HEK293T (cell line): ENCODE results near the gene ATXN2.

ENCODE experiments used
- CTCF ChIA-PET: fragments of 350-600 bp; formaldehyde crosslinking; extraction: SDS; loops from one replicate; lab custom pipeline; 2021; ENCODE audit warnings: antibody characterized with exemption, inconsistent platforms; lab: Yijun Ruan, JAX
- POLR2A ChIA-PET: fragments of 350-600 bp; formaldehyde crosslinking; extraction: SDS; loops from one replicate; lab custom pipeline; 2020; ENCODE audit warnings: antibody characterized with exemption, inconsistent platforms; lab: Yijun Ruan, JAX
- DNase-seq: peaks from one replicate; pipeline ENCODE4 v3.0.0; 2012; ENCODE audit warnings: mixed read lengths; ENCODE audit errors: extremely low spot score
- ARNT ChIP-seq: fragments of 450-650 bp; IDR thresholded peaks from 2 replicates; pipeline ENCODE4 v1.6.1; 2017; ENCODE audit warnings: mild to moderate bottlenecking
- BHLHE40 ChIP-seq: fragments of 450-650 bp; IDR thresholded peaks from 2 replicates; pipeline ENCODE4 v1.6.1; 2016; ENCODE audit warnings: mild to moderate bottlenecking, moderate library complexity, borderline replicate concordance
- CTBP1 ChIP-seq: fragments of 450-650 bp; IDR thresholded peaks from 2 replicates; pipeline ENCODE4 v1.6.1; 2016; ENCODE audit warnings: borderline replicate concordance
- ELF4 ChIP-seq: fragments of 450-650 bp; IDR thresholded peaks from 2 replicates; pipeline ENCODE4 v1.6.1; 2017; ENCODE audit warnings: antibody characterized with exemption
- FOXA1 ChIP-seq: fragments of 450-650 bp; IDR thresholded peaks from 2 replicates; pipeline ENCODE4 v1.6.1; 2016; ENCODE audit warnings: mild to moderate bottlenecking
- FOXK2 ChIP-seq: fragments of 450-650 bp; IDR thresholded peaks from 2 replicates; pipeline ENCODE4 v1.6.1; 2016; ENCODE audit warnings: mild to moderate bottlenecking
- FOXM1 ChIP-seq: fragments of 450-650 bp; IDR thresholded peaks from 2 replicates; pipeline ENCODE4 v1.6.1; 2017; ENCODE audit warnings: mild to moderate bottlenecking, borderline replicate concordance
- HDGF ChIP-seq: fragments of 450-650 bp; IDR thresholded peaks from 2 replicates; pipeline ENCODE4 v1.6.1; 2017; ENCODE audit warnings: antibody characterized with exemption, borderline replicate concordance
- L3MBTL2 ChIP-seq: fragments of 450-650 bp; conservative IDR thresholded peaks from 2 replicates; pipeline ENCODE4 v1.6.1; 2016; ENCODE audit warnings: mild to moderate bottlenecking
- LEF1 ChIP-seq: fragments of 450-650 bp; IDR thresholded peaks from 2 replicates; pipeline ENCODE4 v1.6.1; 2017; ENCODE audit warnings: mild to moderate bottlenecking, borderline replicate concordance
- NFRKB ChIP-seq: fragments of 450-650 bp; IDR thresholded peaks from 2 replicates; pipeline ENCODE4 v1.6.1; 2016; ENCODE audit warnings: mild to moderate bottlenecking, moderate library complexity
- SP1 ChIP-seq: fragments of 450-650 bp; IDR thresholded peaks from 2 replicates; pipeline ENCODE4 v1.6.1; 2017
- SUZ12 ChIP-seq: fragments of 450-650 bp; IDR thresholded peaks from 2 replicates; pipeline ENCODE4 v1.6.1; 2016; ENCODE audit warnings: mild to moderate bottlenecking
- TARDBP ChIP-seq: fragments of 450-650 bp; IDR thresholded peaks from 2 replicates; pipeline ENCODE4 v1.6.1; 2016
- ZNF384 ChIP-seq: fragments of 450-650 bp; IDR thresholded peaks from 2 replicates; pipeline ENCODE4 v1.6.1; 2016
- TF ChIP-seq, protein P1 (sequence below): fragments of 450-650 bp; IDR thresholded peaks from 2 replicates; pipeline ENCODE4 v1.6.1; 2016

The ATXN2 gene

DNA sequence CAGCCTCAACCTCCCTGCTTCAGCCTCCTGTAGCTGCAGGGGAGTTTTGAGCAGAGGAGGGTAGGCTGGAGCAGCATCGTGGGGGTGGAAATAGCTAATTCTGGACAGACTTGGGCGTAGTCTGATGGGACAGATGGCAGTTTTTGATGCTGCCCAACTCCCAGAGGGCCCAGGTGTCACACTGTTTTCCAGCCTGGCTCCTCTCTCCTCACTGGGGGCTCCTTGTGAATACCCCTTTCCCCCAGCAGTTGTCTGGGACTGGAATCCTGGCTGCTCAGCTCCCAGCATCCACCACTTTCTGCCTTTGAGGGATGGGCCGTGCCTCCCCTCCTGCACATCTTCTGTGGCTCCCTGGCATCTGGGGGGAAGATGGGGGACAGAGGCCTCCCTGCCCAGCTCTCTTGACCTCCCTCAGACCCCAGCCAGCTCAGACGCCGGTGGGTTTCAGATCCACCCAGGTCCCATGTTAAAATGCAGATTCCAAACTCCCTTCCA is 159.4 kb downstream of the ATXN2 start:
- ChIA-PET POLR2A (no interaction called here), CTCF (interaction anchor here (0.6 kb wide), 1 partner anchor 26 kb away, joined by 4 read pairs; no protein-coding TSS in a partner anchor)
- no peak for DNase-seq
- TF ChIP-seq SP1 (no peak), FOXA1 (no peak), FOXK2 (no peak), HDGF (no peak), ZNF384 (no peak), ELF4 (no peak), SUZ12 (no peak), FOXM1 (no peak), NFRKB (no peak), LEF1 (no peak), BHLHE40 (no peak), ARNT (no peak)

GRCh38 chr12:111438481-111438880 is 160.6 kb downstream of the ATXN2 start:
- DNase-seq: no peak
- ChIA-PET CTCF (interaction anchor here (1.3 to 1.4 kb wide), 2 partner anchors 13 to 41 kb away, joined by 3 to 4 read pairs; no protein-coding TSS in a partner anchor), POLR2A (no interaction called here)
- TF ChIP-seq ARNT (no peak), BHLHE40 (no peak)

- ChIA-PET CTCF (interaction anchor here (1.3 to 1.4 kb wide), 2 partner anchors 14 to 41 kb away, joined by 3 to 4 read pairs; no protein-coding TSS in a partner anchor), POLR2A (no interaction called here)
- TF ChIP-seq FOXM1 (no peak), SUZ12 (no peak), SP1 (no peak), LEF1 (no peak), NFRKB (no peak)
- no peak for DNase-seq
Observed at GRCh38 chr12:111437816-111438454, 161.2 kb downstream of the ATXN2 start.

DNA sequence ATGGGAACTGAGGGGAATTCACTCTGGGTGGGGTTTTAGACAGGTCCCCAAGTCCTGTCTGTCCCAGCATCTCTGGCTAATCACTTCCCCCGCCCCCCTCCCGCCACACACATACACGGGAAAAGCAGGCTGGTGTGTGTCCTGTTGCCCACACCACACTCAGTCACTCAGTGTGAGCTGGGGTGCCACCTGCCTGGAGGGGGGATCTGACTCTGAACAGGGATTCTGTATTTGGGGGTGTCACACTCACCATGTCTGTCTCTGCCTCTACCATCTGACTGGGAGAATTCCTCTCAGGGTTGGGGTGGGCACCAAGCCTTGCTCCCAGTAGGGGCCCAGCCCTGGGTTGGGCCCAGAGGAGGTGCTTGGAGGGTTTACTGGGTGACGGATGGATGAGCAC is 162.3 kb downstream of the ATXN2 start:
- POLR2A ChIA-PET: no interaction called here
- no peak for DNase-seq
- TF ChIP-seq NFRKB (no peak), FOXK2 (no peak), FOXM1 (no peak), ZNF384 (no peak), HDGF (no peak), BHLHE40 (no peak), SUZ12 (no peak), LEF1 (no peak), L3MBTL2 (no peak), ELF4 (no peak), FOXA1 (no peak), ARNT (no peak), SP1 (no peak), CTBP1 (no peak), TARDBP (no peak)
- TF ChIP-seq, protein P1, sequence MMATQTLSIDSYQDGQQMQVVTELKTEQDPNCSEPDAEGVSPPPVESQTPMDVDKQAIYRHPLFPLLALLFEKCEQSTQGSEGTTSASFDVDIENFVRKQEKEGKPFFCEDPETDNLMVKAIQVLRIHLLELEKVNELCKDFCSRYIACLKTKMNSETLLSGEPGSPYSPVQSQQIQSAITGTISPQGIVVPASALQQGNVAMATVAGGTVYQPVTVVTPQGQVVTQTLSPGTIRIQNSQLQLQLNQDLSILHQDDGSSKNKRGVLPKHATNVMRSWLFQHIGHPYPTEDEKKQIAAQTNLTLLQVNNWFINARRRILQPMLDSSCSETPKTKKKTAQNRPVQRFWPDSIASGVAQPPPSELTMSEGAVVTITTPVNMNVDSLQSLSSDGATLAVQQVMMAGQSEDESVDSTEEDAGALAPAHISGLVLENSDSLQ: no peak
- CTCF ChIA-PET: no interaction called here

DNA sequence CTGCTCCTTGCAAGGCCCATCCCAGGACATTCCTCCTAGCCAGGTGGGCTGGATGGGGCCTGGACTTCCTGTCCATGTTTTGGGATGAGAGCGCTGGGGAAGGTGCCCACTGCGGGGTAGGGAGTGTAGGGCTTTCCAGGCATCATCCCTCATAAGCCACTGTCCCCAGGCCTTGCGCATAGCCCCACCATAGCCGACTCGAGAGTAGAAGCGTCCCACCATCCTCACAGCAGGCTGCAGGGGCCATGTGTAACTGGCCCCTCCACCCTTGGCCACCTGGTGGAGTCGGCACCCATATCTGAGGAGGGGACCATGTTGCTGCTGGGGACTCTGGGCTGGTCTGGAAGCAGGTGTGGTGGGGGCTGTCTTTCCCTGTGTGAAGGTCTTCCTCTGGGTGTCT is 162.8 kb downstream of the ATXN2 start:
- TF ChIP-seq, protein P1: no peak
- no peak for TF ChIP-seq ARNT
- TF ChIP-seq NFRKB: no peak
- no peak for TF ChIP-seq FOXM1
- no peak for TF ChIP-seq L3MBTL2
- TF ChIP-seq BHLHE40: no peak
- no peak for TF ChIP-seq FOXK2
- no peak for TF ChIP-seq CTBP1
- TF ChIP-seq FOXA1: no peak
- no peak for TF ChIP-seq LEF1
- no peak for TF ChIP-seq SUZ12
- TF ChIP-seq ZNF384: no peak
- CTCF ChIA-PET: no interaction called here
- POLR2A ChIA-PET: no interaction called here
- no peak for DNase-seq

DNA sequence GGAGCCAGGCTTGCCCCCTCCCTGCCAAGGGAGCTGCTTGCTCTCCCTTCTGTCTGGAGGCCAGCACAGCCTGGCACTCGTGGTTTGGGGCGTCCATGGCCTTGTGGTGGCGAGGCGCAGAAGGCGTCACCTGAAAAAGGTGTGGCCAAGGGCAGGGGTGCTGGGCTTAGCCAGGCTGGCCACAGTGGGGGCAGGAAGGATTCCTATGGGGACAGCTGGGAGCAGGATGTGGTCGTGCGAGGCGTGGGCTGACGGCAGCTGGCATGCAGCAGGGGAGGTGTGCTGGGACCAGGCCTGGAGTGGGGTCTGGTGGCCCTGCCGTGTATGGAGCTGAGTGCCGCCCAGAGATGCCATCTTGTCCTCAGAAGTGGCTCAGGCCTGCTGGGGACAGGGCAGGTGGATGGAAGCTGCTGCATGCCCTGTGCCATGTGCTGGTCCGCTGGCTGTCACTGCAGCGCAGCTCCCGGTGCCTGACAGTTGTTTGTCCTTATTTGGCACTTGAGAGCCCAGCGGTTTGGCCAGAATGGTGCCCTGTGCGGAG is 163.4 kb downstream of the ATXN2 start:
- ChIA-PET CTCF (no interaction called here), POLR2A (no interaction called here)
- DNase-seq: no peak
- TF ChIP-seq LEF1: no peak
- TF ChIP-seq BHLHE40: no peak
- TF ChIP-seq HDGF: no peak
- TF ChIP-seq FOXM1: no peak
- no peak for TF ChIP-seq NFRKB
- TF ChIP-seq TARDBP: no peak
- no peak for TF ChIP-seq ARNT
- no peak for TF ChIP-seq SP1
- TF ChIP-seq ZNF384: no peak
- TF ChIP-seq FOXK2: no peak
- TF ChIP-seq CTBP1: no peak
- no peak for TF ChIP-seq FOXA1
- no peak for TF ChIP-seq SUZ12
